ENCODE results near the gene CERS1. TPM values are rescaled to one million over a fixed set of nuclear protein-coding genes. Genes with fewer than 3 reads are reported as not detected.

The CERS1 gene
- total and polyA plus RNA-seq, 2 donors (not counting 3 experiments of a cell fraction or from before 2014, with no cell fraction given), result 4.0 to 8.5 TPM

- peaks cover 22% of the 10 kb centered on the region for H3K79me2 ChIP-seq (ENCODE audit: control insufficient read depth, insufficient read depth, low read length)
- FAIRE-seq, result no peak
- peaks cover 2% of the 10 kb centered on the region for H4K20me1 ChIP-seq (replicated peaks; ENCODE audit: control insufficient read depth, extremely low read depth, insufficient read depth, low read length)
- H3K9ac ChIP-seq (replicated peaks; ENCODE audit: extremely low read depth, insufficient read depth, low read length), result no peak overlapping the region
- no peak for TF ChIP-seq MAX (IDR thresholded peaks at IDR 0.05; ENCODE audit: insufficient read depth, insufficient read length)
- no peak for TF ChIP-seq EZH2 (IDR thresholded peaks at IDR 0.05; ENCODE audit: borderline replicate concordance, low read depth, low read length, severe bottlenecking)
- TF ChIP-seq JUN (IDR thresholded peaks at IDR 0.05; ENCODE audit: borderline replicate concordance, insufficient read depth, insufficient read length, low read depth), result no peak
- no peak for TF ChIP-seq MYC (IDR thresholded peaks at IDR 0.05; ENCODE audit: low read depth, low read length)
- no peak for TF ChIP-seq CTCF (IDR thresholded peaks at IDR 0.05; ENCODE audit: extremely low read depth in 1 of 2, insufficient read depth in 1 of 2, low read depth in 1 of 2, low read length in 2 of 2)
- TF ChIP-seq FOS (IDR thresholded peaks at IDR 0.05; ENCODE audit: borderline replicate concordance, insufficient read depth, low read length), result no peak
- TF ChIP-seq POLR2AphosphoS5 (IDR thresholded peaks at IDR 0.05; ENCODE audit: insufficient read depth, low read depth, low read length), result no peak
- no peak for TF ChIP-seq POLR2A (IDR thresholded peaks at IDR 0.05; ENCODE audit: low read depth, low read length)
- no peak for DNase-seq (ENCODE audit: low read depth, low spot score)
- no TSS peak for BruUV-seq (replicated peaks)
- H2AFZ ChIP-seq (ENCODE audit: low read depth, low read length), result no peak overlapping the region
- intact Hi-C loops (cut with micrococcal nuclease) (loop anchor here (10.0 kb wide), 2 partner anchors 46 to 456 kb away; no protein-coding TSS in a partner anchor), dilution Hi-C loops (cut with MboI; ENCODE audit: extremely low pct_ligation_motif_present, low sequenced_read_pairs) (no loop called here)
- H3K27me3 ChIP-seq (ENCODE audit: control insufficient read depth in 2 of 2, insufficient read depth in 2 of 2, low read length in 2 of 2), result no peaks in the 10 kb centered on the region
- no peak overlapping the region for H3K4me3 ChIP-seq (replicated peaks in 1 of 3; ENCODE audit: insufficient read depth in 1 of 3, low read depth in 1 of 3, low read length in 3 of 3)
- H3K27ac ChIP-seq (ENCODE audit: insufficient read depth, low read depth, low read length), result no peak overlapping the region
- peaks cover 10 to 41% of the 10 kb centered on the region in 2 experiments for H3K36me3 ChIP-seq (ENCODE audit: control insufficient read depth in 2 of 2, extremely low read depth in 1 of 2, insufficient read depth in 2 of 2, low read length in 2 of 2)
- no peaks in the 10 kb centered on the region for H3K9me3 ChIP-seq (replicated peaks; ENCODE audit: control insufficient read depth, insufficient read depth, low read length)
- no peak overlapping the region for H3K4me2 ChIP-seq (ENCODE audit: insufficient read depth, low read length)
- CTCF ChIA-PET, result no interaction called here
- H3K9me1 ChIP-seq (replicated peaks; ENCODE audit: control insufficient read depth, extremely low read depth, insufficient read depth, low read length), result no peaks in the 10 kb centered on the region
- H3K4me1 ChIP-seq (ENCODE audit: control insufficient read depth, extremely low read depth, insufficient read depth, low read length), result no peaks in the 10 kb centered on the region
- POLR2A ChIA-PET, result no interaction called here
Measured at GRCh38 chr19:18910801-18911436, 15.0 kb upstream of the CERS1 start.

Data from endothelial cell of umbilical vein (primary cell).